Lower leg skin (tissue), 4 donors: Measurements from ENCODE around the gene ARHGAP30. TPM values are rescaled to one million over a fixed set of nuclear protein-coding genes. Genes with fewer than 3 reads are reported as not detected.

ENCODE experiments used
- DNase-seq, 2 donors: peaks; one replicate each; pipeline ENCODE4 v3.0.0-alpha.2; 2019; ENCODE audit warnings: low spot score in 2 of 2
- H3K4me3 ChIP-seq: fragments of 200-600 bp; sonication (generic); 2 replicates; pipeline ENCODE4 v1.5.1; 2017; ENCODE audit warnings: mild to moderate bottlenecking, low read depth; ENCODE audit not compliant: poor library complexity, severe bottlenecking
- CTCF ChIP-seq, 3 donors: fragments of 450-650 bp; IDR thresholded peaks; one replicate each; pipeline ENCODE4 v1.5.1; 2016; ENCODE audit warnings: antibody characterized with exemption in 3 of 3, mild to moderate bottlenecking in 3 of 3, moderate library complexity in 2 of 3
- POLR2A ChIP-seq, 2 donors: fragments of 450-650 bp; IDR thresholded peaks; one replicate each; pipeline ENCODE4 v1.6.1; 2016 to 2017; ENCODE audit warnings: antibody characterized with exemption in 2 of 2, mild to moderate bottlenecking in 1 of 2, moderate library complexity in 1 of 2
- WGBS, 2 donors: methylation state at CpG; one replicate each; pipeline ENCODE4 v1.1.5; 2018; 5-methylcytosine and 5-hydroxymethylcytosine counted together
- intact Hi-C: fragments of 100-400 bp; cut with DNase I; formaldehyde crosslinking; loops from one replicate; pipeline ENCODE4 v1.15.0; 2023; ENCODE audit warnings: low total_unique reads
- total RNA-seq, 4 donors: library from RNA; depleted of rRNA; stranded (reverse); fragments of >200 nt; gene quantifications; one replicate each; pipeline ENCODE4 v1.1.0, GENCODE V29; 2016

The ARHGAP30 gene
- total RNA-seq, 4 donors from 2014 or later, result 8.5 to 14.8 (median 9.9) TPM

GRCh38 chr1:161113915-161114314 is 44.2 kb upstream of the ARHGAP30 start:
- 80 to 91% methylated on average over 1 of the region's 1 CpG for WGBS, 2 donors
- H3K4me3 ChIP-seq, result no peak overlapping the region
- no peak for DNase-seq
- intact Hi-C loops, result no loop called here
- no peak for TF ChIP-seq CTCF (IDR thresholded peaks at IDR 0.05)
- no peak for TF ChIP-seq POLR2A (IDR thresholded peaks at IDR 0.05)

GRCh38 chr1:161111527-161111926 is 41.8 kb upstream of the ARHGAP30 start:
- intact Hi-C loops, result no loop called here
- TF ChIP-seq POLR2A (IDR thresholded peaks at IDR 0.05) (no peak), CTCF (IDR thresholded peaks at IDR 0.05) (no peak)
- no peak overlapping the region for H3K4me3 ChIP-seq
- WGBS, 2 donors, result 76 to 91% methylated on average over 2 of the region's 2 CpGs
- DNase-seq, result no peak

GRCh38 chr1:161111117-161111516 is 41.4 kb upstream of the ARHGAP30 start:
- WGBS, 2 donors, result 96 to 100% methylated on average over 3 of the region's 3 CpGs
- TF ChIP-seq POLR2A (IDR thresholded peaks at IDR 0.05) (no peak), CTCF (IDR thresholded peaks at IDR 0.05) (no peak)
- no peak overlapping the region for H3K4me3 ChIP-seq
- no peak for DNase-seq
- intact Hi-C loops, result no loop called here

GRCh38 chr1:161106431-161106830 is 36.7 kb upstream of the ARHGAP30 start:
- WGBS, 2 donors, result 96 to 100% methylated on average over 1 of the region's 1 CpG
- TF ChIP-seq CTCF (IDR thresholded peaks at IDR 0.05) (no peak), POLR2A (IDR thresholded peaks at IDR 0.05) (no peak)
- DNase-seq, result no peak
- H3K4me3 ChIP-seq, result no peak overlapping the region
- intact Hi-C loops, result no loop called here

GRCh38 chr1:161100556-161100955 is 30.9 kb upstream of the ARHGAP30 start:
- intact Hi-C loops, result no loop called here
- DNase-seq, result no peak
- 57 to 64% methylated on average over 2 of the region's 2 CpGs for WGBS, 2 donors
- TF ChIP-seq CTCF (IDR thresholded peaks at IDR 0.05), result no peak
- no peak for TF ChIP-seq POLR2A (IDR thresholded peaks at IDR 0.05)
- H3K4me3 ChIP-seq, result no peak overlapping the region

GRCh38 chr1:161099090-161099802 is 29.6 kb upstream of the ARHGAP30 start:
- WGBS, 2 donors, result 83 to 90% methylated on average over 9 of the region's 9 CpGs
- TF ChIP-seq CTCF (IDR thresholded peaks at IDR 0.05) (no peak), POLR2A (IDR thresholded peaks at IDR 0.05) (no peak)
- H3K4me3 ChIP-seq, result no peak overlapping the region
- peak in 1 of 2 donors; percentile 74 for DNase-seq
- intact Hi-C loops, result loop anchor here (5.0 to 10.0 kb wide), 2 partner anchors 97 to 374 kb away; no protein-coding TSS in a partner anchor
